Mesenchymal stem cell (in vitro differentiated cells and primary cell): ENCODE measurements around the gene RPL27A. TPM values are rescaled to one million over a fixed set of nuclear protein-coding genes. Genes with fewer than 3 reads are reported as not detected.

Experiments
- DNase-seq: peaks from one replicate; pipeline ENCODE4 v3.0.0-alpha.2; 2013
- H2AFZ ChIP-seq: one replicate; pipeline ENCODE4 v1.6.1; 2013; ENCODE audit warnings: low read depth, mild to moderate bottlenecking, control low read depth, inconsistent platforms, low read length, moderate library complexity
- H2AK5ac ChIP-seq: 2 replicates; pipeline ENCODE4 v1.6.1; 2013; ENCODE audit warnings: low read length, moderate library complexity, mild to moderate bottlenecking, inconsistent platforms; ENCODE audit not compliant: severe bottlenecking
- H2BK120ac ChIP-seq: one replicate; pipeline ENCODE4 v1.6.1; 2013; ENCODE audit warnings: low read depth, mild to moderate bottlenecking, inconsistent platforms, low read length, moderate library complexity
- H2BK12ac ChIP-seq, 2 experiments: one replicate each; pipeline ENCODE4 v1.6.1; 2013; ENCODE audit warnings: inconsistent platforms in 2 of 2, low read length in 2 of 2, mild to moderate bottlenecking in 2 of 2, moderate library complexity in 2 of 2, control low read depth in 1 of 2
- H2BK15ac ChIP-seq: one replicate; pipeline ENCODE4 v1.6.1; 2013; ENCODE audit warnings: mild to moderate bottlenecking, low read depth, inconsistent platforms; ENCODE audit not compliant: poor library complexity, severe bottlenecking
- H2BK5ac ChIP-seq: 2 replicates; pipeline ENCODE4 v1.6.1; 2013; ENCODE audit warnings: low read depth, mild to moderate bottlenecking, low read length, control low read depth, inconsistent platforms; ENCODE audit not compliant: poor library complexity, severe bottlenecking
- H3K14ac ChIP-seq, 2 experiments: one replicate each; pipeline ENCODE4 v1.6.1; 2013; ENCODE audit warnings: inconsistent platforms in 2 of 2, low read length in 2 of 2, control low read depth in 1 of 2, mild to moderate bottlenecking in 1 of 2, moderate library complexity in 1 of 2
- H3K18ac ChIP-seq, 2 experiments: one replicate each; pipeline ENCODE4 v1.6.1; 2013; ENCODE audit warnings: inconsistent platforms in 2 of 2, low read length in 2 of 2, control low read depth in 1 of 2, low read depth in 1 of 2, mild to moderate bottlenecking in 1 of 2
- H3K23ac ChIP-seq, 2 experiments: one replicate each; pipeline ENCODE4 v1.6.1; 2013; ENCODE audit warnings: inconsistent platforms in 2 of 2, low read length in 2 of 2, mild to moderate bottlenecking in 2 of 2, moderate library complexity in 2 of 2, control low read depth in 1 of 2
- H3K27ac ChIP-seq: 2 replicates; pipeline ENCODE4 v1.5.1; 2013; ENCODE audit warnings: mild to moderate bottlenecking, moderate library complexity, low read length, control low read depth, inconsistent platforms; ENCODE audit not compliant: poor library complexity, severe bottlenecking
- H3K27me3 ChIP-seq, 2 experiments: 2 replicates each; pipeline versions ENCODE4 v1.6.1 to v1.7.0; 2013; ENCODE audit warnings: low read length in 2 of 2, mild to moderate bottlenecking in 2 of 2, moderate library complexity in 2 of 2, control low read depth in 1 of 2, inconsistent platforms in 1 of 2; ENCODE audit not compliant: control insufficient read depth in 1 of 2, insufficient read depth in 1 of 2
- H3K36me3 ChIP-seq, 2 experiments: 2 replicates each; pipeline versions ENCODE4 v1.6.1 to v1.7.0; 2013; ENCODE audit warnings: low read length in 2 of 2, control low read depth in 1 of 2, inconsistent platforms in 1 of 2, low read depth in 1 of 2, mild to moderate bottlenecking in 1 of 2; ENCODE audit not compliant: insufficient read depth in 2 of 2, control insufficient read depth in 1 of 2
- H3K4ac ChIP-seq, 2 experiments: one replicate each; pipeline ENCODE4 v1.6.1; 2013; ENCODE audit warnings: inconsistent platforms in 2 of 2, low read length in 2 of 2, mild to moderate bottlenecking in 2 of 2, moderate library complexity in 2 of 2, control low read depth in 1 of 2, low read depth in 1 of 2
- H3K4me1 ChIP-seq: 2 replicates; pipeline ENCODE4 v1.6.1; 2013; ENCODE audit warnings: low read depth, low read length, control low read depth; ENCODE audit not compliant: control insufficient read depth, insufficient read depth
- H3K4me2 ChIP-seq: 2 replicates; pipeline ENCODE4 v1.6.1; 2013; ENCODE audit warnings: low read length, mild to moderate bottlenecking, inconsistent platforms; ENCODE audit not compliant: poor library complexity, severe bottlenecking
- H3K4me3 ChIP-seq, 2 experiments: 2 replicates each; pipeline versions ENCODE4 v1.5.1 to v1.7.0; 2013; ENCODE audit warnings: low read length in 2 of 2, mild to moderate bottlenecking in 2 of 2, control low read depth in 1 of 2, low read depth in 1 of 2; ENCODE audit not compliant: insufficient read depth in 1 of 2
- H3K79me1 ChIP-seq: replicated peaks from 2 replicates; pipeline ENCODE4 v1.6.1; 2013; ENCODE audit warnings: mild to moderate bottlenecking, control low read depth, low read length, inconsistent platforms; ENCODE audit not compliant: poor library complexity, severe bottlenecking
- H3K9ac ChIP-seq: 2 replicates; pipeline ENCODE4 v1.7.0; 2013; ENCODE audit warnings: mild to moderate bottlenecking, low read length, moderate library complexity
- H3K9me3 ChIP-seq: 2 replicates; pipeline ENCODE4 v1.7.0; 2013; ENCODE audit warnings: mild to moderate bottlenecking, low read length; ENCODE audit not compliant: control insufficient read depth
- H4K8ac ChIP-seq: one replicate; pipeline ENCODE4 v1.6.1; 2013; ENCODE audit warnings: inconsistent platforms, mild to moderate bottlenecking, low read length, moderate library complexity
- H4K91ac ChIP-seq: one replicate; pipeline ENCODE4 v1.6.1; 2013; ENCODE audit warnings: mild to moderate bottlenecking, low read length, inconsistent platforms
- WGBS: methylation state at CpG from one replicate; pipeline ENCODE4 v1.1.7; 2013; ENCODE audit warnings: mixed read lengths; 5-methylcytosine and 5-hydroxymethylcytosine counted together
- polyA plus RNA-seq, 2 experiments: library from polyadenylated mRNA; stranded (reverse); fragments of 200-250 nt; gene quantifications; one replicate each; pipeline ENCODE4 v1.2.3, GENCODE V29; 2013

Gene RPL27A
- polyA plus RNA-seq (2013, experiment 1 of 2) = 1,998 TPM
- 1,912 TPM for polyA plus RNA-seq (2013, experiment 2 of 2)

DNA sequence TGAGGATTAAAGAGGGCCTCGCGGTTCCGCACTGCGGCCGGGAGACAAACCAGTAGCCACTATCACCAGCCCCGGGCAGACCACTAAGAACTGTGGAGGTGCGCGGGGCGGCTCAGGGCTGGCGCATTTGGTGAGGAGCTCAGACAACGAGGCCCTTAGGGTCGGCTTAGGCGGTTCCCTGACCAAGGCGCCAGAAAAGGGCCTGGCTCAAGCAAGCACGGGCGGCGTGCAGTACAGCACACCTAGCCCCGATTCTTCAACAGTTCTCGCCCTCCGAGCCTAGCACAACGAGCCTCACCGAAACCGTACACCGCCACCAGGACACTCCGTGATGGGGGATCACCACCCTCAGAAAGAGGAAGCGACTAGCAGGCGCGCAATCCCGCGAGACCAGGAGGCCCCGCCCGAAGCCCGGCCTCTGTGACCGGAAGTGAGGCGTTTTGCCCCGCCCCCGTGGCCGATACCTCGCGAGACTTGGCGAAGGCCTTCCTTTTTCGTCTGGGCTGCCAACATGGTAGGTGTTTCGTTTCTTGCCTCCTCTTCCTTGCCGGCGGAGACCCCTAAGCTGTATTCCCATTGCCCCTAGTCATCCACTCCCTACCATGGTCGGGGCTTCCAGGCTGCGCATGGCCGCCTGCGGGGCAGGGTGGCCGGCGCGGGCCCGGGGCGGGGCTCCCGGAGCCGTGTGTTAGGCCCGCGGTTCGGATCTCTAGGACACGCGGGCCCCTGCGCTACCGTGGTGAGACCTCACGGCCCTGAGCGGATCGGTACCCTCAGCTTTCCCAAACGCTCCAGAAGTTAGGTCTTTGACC lies at the start of gene RPL27A, which contains the start of gene TRIM66:
Gene RPL27A, plus strand, starts transcription at position 490 of the 812 bp plus-strand sequence. Its CDS starts 22 bp downstream, at position 512.
Gene TRIM66, minus strand, starts transcription at position 363 of the 812 bp plus-strand sequence. CDS start 10,391 bp downstream, outside the sequence.
- H3K79me1 ChIP-seq = peaks cover 6% of the 10 kb centered on the region
- H2AFZ ChIP-seq = peak within 1 kb of the TSS; percentile 43
- H3K14ac ChIP-seq = peak within 1 kb of the TSS in 1 of 2 experiments; percentile 97
- peak within 1 kb of the TSS; percentile 93 to 99 for H3K4me3 ChIP-seq
- peak within 1 kb of the TSS; percentile 91 for H3K4me2 ChIP-seq
- H2BK120ac ChIP-seq = peak within 1 kb of the TSS; percentile 92
- H4K8ac ChIP-seq = peak within 1 kb of the TSS; percentile 98
- peak within 1 kb of the TSS; percentile 100 for H3K9ac ChIP-seq
- H4K91ac ChIP-seq = peak within 1 kb of the TSS; percentile 88
- no peaks in the 10 kb centered on the region for H3K27me3 ChIP-seq
- H3K36me3 ChIP-seq = peaks cover 21 to 60% of the 10 kb centered on the region in 2 experiments
- H2BK15ac ChIP-seq = peak within 1 kb of the TSS; percentile 62
- H3K4me1 ChIP-seq = peaks cover 6% of the 10 kb centered on the region
- H2BK12ac ChIP-seq = peak within 1 kb of the TSS in 1 of 2 experiments; percentile 49
- peak; percentile 97 for DNase-seq
- H3K9me3 ChIP-seq = no peaks in the 10 kb centered on the region
- peak within 1 kb of the TSS; percentile 94 to 98 for H3K18ac ChIP-seq
- peak within 1 kb of the TSS; percentile 88 for H2BK5ac ChIP-seq
- peak within 1 kb of the TSS; percentile 81 for H2AK5ac ChIP-seq
- under 1% methylated on average over 67 of the region's 67 CpGs for WGBS
- H3K27ac ChIP-seq = peak within 1 kb of the TSS; percentile 91
- H3K23ac ChIP-seq = peak within 1 kb of the TSS in 1 of 2 experiments; percentile 32
- peak within 1 kb of the TSS; percentile 93 to 97 for H3K4ac ChIP-seq

DNA sequence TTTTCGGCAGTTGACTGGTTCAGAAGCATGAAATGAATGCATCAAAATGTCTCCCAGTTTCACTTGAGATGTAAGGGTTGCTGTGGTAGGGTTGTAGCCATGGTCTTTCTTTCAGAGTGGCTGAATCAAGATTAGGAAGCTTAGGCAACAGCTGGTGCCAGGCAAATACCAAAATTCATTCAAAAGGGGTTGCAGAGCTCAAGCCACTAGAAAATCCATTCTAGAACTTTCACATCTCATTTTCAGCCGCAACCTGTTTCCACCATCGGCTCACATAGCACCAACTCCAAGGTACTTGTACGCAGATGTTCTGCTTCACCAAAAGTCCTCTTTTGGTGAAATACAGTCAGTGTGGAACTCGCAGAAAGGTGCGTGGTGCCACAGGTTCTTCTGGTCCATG lies 48.1 kb upstream of the RPL27A start:
- H3K18ac ChIP-seq = no peak overlapping the region
- no peaks in the 10 kb centered on the region for H3K27me3 ChIP-seq
- peaks cover 4% of the 10 kb centered on the region for H3K4me1 ChIP-seq
- peaks cover 10% of the 10 kb centered on the region for H3K9me3 ChIP-seq
- no peak overlapping the region for H4K8ac ChIP-seq
- H2BK12ac ChIP-seq = no peak overlapping the region
- H2AFZ ChIP-seq = no peak overlapping the region
- peaks cover 29 to 62% of the 10 kb centered on the region in 2 experiments for H3K36me3 ChIP-seq
- no peak for DNase-seq
- H4K91ac ChIP-seq = no peak overlapping the region
- no peak overlapping the region for H3K27ac ChIP-seq
- H3K9ac ChIP-seq = no peak overlapping the region
- H3K4me3 ChIP-seq = no peak overlapping the region
- H2BK5ac ChIP-seq = no peak overlapping the region
- H3K23ac ChIP-seq = no peak overlapping the region
- H3K14ac ChIP-seq = no peak overlapping the region
- H2BK120ac ChIP-seq = no peak overlapping the region
- peaks cover 2% of the 10 kb centered on the region for H3K79me1 ChIP-seq
- H2BK15ac ChIP-seq = no peak overlapping the region
- no peak overlapping the region for H3K4ac ChIP-seq
- H2AK5ac ChIP-seq = no peak overlapping the region
- 91% methylated on average over 6 of the region's 6 CpGs for WGBS
- H3K4me2 ChIP-seq = no peak overlapping the region

DNA sequence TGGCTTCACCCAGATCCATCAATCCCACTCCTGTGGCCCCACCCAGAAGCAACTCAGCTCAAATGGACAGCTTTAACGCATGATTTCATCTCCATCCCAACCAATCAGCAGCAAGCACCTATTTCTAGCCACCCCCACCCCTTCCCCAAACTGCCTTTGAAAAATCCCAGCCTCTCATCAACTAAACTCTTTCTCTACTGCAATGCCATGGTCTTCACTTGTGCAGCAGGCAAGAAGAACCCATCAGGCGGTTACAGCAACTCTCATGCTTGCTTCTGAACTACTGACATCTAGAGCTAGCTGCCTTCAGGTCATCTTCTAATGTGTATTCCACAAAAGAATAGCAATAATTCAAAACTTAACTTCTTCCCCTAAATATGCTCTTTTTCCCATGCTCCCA lies 46.5 kb upstream of the RPL27A start:
- Histone ChIP-seq H2BK12ac (no peak overlapping the region), H4K8ac (no peak overlapping the region), H3K4me3 (no peak overlapping the region), H3K23ac (no peak overlapping the region), H3K4ac (no peak overlapping the region), H2BK120ac (no peak overlapping the region), H2AK5ac (no peak overlapping the region), H3K14ac (no peak overlapping the region), H4K91ac (no peak overlapping the region), H3K18ac (no peak overlapping the region), H2BK5ac (no peak overlapping the region), H3K9ac (no peak overlapping the region), H3K4me2 (no peak overlapping the region), H2BK15ac (no peak overlapping the region), H2AFZ (no peak overlapping the region), H3K79me1 (no peaks in the 10 kb centered on the region), H3K27me3 (no peaks in the 10 kb centered on the region), H3K4me1 (peaks cover 8% of the 10 kb centered on the region), H3K9me3 (peaks cover 10% of the 10 kb centered on the region), H3K36me3 (peaks cover 41 to 68% of the 10 kb centered on the region in 2 experiments), H3K27ac (no peak overlapping the region)
- WGBS = 96% methylated on average over 2 of the region's 2 CpGs
- no peak for DNase-seq

DNA sequence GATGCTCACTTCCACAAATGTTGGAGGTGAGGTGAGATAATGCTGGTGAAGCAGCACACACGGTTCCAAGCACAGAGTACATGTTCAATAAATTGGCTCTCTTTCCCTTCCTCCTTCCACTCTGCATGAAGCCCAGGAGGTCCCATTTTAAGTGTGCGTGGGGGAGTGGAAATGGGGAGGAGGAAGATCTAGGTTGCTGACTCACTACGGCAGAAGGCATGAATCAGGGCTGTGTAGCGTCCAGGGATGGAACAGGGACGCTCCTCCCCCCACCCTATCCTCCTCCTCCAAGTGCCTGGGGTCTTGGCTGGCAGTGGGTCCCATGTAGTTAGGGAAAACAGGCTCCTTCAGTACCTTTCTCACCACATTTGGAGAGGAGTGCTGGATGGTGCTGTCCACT lies 44.3 kb upstream of the RPL27A start:
- no peak overlapping the region for H3K23ac ChIP-seq
- peaks cover 8% of the 10 kb centered on the region for H3K4me1 ChIP-seq
- H2BK120ac ChIP-seq = no peak overlapping the region
- no peaks in the 10 kb centered on the region for H3K27me3 ChIP-seq
- H2BK12ac ChIP-seq = no peak overlapping the region
- H2AFZ ChIP-seq = no peak overlapping the region
- DNase-seq = peak; percentile 14
- no peak overlapping the region for H3K9ac ChIP-seq
- H3K4me3 ChIP-seq = no peak overlapping the region
- H3K18ac ChIP-seq = no peak overlapping the region
- no peak overlapping the region for H3K4ac ChIP-seq
- no peak overlapping the region for H3K27ac ChIP-seq
- H3K4me2 ChIP-seq = no peak overlapping the region
- peak overlapping the region in 1 of 2 experiments; percentile 9 for H3K14ac ChIP-seq
- H4K8ac ChIP-seq = no peak overlapping the region
- H3K9me3 ChIP-seq = peaks cover 10% of the 10 kb centered on the region
- no peaks in the 10 kb centered on the region for H3K79me1 ChIP-seq
- no peak overlapping the region for H2BK15ac ChIP-seq
- no CpG with 5 or more reads among the region's 5 CpGs for WGBS
- H3K36me3 ChIP-seq = peaks cover 47 to 84% of the 10 kb centered on the region in 2 experiments
- H2BK5ac ChIP-seq = no peak overlapping the region
- no peak overlapping the region for H4K91ac ChIP-seq
- H2AK5ac ChIP-seq = no peak overlapping the region
